DMS153 (cell line): ENCODE results near the gene KLF1.
"Not testable (repeated sequence)": the region's sequence is repeated elsewhere in the genome, so short reads cannot be mapped to it uniquely, and the experiment has no call there.

ENCODE experiments used
- DNase-seq: peaks from one replicate; lab custom pipeline; 2025; lab: John Stamatoyannopoulos, UW

KLF1 gene

GRCh38 chr19:12890787-12891552 is 4.0 kb upstream of the KLF1 start, which contains the start of gene GCDH:
Gene GCDH, plus strand, starts transcription at chr19:12891160. Its CDS starts 145 bp downstream, at chr19:12891305.
- DNase-seq = peak; percentile 99

- DNase-seq = not testable (repeated sequence)
Observed at GRCh38 chr19:12890299-12890786, 3.3 kb upstream of the KLF1 start.

DNA sequence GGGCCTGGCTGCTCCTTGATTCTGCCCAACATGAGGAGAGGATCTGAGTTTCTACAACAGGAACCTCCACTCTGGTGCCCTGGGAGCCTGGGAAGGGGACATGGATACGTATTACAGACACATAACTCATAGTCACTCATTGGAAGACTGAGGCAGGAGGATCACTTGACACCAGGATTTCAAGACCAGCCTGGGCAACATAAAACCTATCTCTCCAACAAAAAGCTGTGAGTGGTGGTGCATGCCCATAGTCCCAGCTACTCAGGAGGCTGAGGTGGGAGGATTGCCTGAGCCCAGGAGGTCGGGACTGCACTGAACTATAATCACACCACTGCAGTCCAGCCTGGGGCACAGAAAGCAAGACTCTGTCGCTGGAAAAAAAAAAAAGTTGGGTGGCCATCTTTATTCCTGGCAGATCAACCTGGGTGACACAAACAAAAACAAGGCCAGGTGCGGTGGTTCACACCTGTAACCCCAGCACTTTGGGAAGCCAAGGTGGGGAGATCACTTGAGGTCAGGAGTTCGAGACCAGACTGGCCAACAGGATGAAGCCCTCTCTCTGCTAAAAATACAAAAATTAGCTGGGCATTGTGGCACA is 1.1 kb upstream of the KLF1 start:
- no peak for DNase-seq

GRCh38 chr19:12886651-12886968 is 391 bp downstream of the KLF1 start:
- DNase-seq = no peak

GRCh38 chr19:12885749-12886650 is 1.0 kb downstream of the KLF1 start:
- no peak for DNase-seq

- peak; percentile 97 for DNase-seq
Observed at GRCh38 chr19:12884926-12885748, 1.9 kb downstream of the KLF1 start.

DNA sequence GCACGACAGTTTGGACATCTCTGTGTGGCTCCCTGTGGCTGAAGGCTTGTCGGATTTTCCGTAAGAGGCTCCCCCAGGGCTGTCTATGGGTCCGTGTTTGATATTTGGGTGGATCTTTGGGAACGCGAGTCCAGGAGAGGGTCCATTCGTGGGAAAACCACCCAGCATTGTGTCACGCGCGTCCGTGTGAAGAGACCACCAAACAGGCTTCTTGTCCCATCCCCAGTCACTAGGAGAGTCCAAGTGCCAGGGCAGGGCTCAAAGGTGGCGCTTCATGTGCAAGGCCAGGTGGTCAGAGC is 2.4 kb downstream of the KLF1 start:
- DNase-seq = no peak

DNA sequence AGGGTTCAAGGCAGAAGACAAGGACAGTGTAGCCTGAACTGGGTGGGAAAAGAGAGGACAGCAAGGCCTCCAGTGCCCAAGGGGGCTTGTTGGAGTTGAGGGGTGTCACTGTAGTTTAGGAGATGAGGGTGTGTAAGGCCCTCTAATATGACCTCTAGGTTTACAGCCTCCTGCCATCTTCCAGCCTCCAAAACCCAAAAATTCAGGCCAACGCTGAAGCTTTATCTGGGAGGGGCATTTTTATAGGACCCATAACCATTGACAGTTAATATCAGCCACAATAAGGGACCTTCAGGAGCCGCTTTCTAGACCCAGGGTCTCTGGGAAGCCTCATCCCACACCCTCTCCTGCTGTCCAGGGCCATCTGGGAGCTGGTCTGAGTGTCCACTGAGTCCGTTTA is 2.8 kb downstream of the KLF1 start:
- no peak for DNase-seq

- DNase-seq = no peak
Observed at GRCh38 chr19:12882589-12882988, 4.4 kb downstream of the KLF1 start.

GRCh38 chr19:12881172-12881808 is 5.7 kb downstream of the KLF1 start, which contains the start of gene DNASE2:
Gene DNASE2, minus strand, starts transcription at chr19:12881449. Its CDS starts 74 bp downstream, at chr19:12881375.
- DNase-seq = peak; percentile 94

- no peak for DNase-seq
Observed at GRCh38 chr19:12880551-12881171, 6.3 kb downstream of the KLF1 start.

GRCh38 chr19:12875086-12875485 is 11.9 kb downstream of the KLF1 start:
- no peak for DNase-seq

GRCh38 chr19:12873891-12874745 is 12.9 kb downstream of the KLF1 start:
- no peak for DNase-seq

DNA sequence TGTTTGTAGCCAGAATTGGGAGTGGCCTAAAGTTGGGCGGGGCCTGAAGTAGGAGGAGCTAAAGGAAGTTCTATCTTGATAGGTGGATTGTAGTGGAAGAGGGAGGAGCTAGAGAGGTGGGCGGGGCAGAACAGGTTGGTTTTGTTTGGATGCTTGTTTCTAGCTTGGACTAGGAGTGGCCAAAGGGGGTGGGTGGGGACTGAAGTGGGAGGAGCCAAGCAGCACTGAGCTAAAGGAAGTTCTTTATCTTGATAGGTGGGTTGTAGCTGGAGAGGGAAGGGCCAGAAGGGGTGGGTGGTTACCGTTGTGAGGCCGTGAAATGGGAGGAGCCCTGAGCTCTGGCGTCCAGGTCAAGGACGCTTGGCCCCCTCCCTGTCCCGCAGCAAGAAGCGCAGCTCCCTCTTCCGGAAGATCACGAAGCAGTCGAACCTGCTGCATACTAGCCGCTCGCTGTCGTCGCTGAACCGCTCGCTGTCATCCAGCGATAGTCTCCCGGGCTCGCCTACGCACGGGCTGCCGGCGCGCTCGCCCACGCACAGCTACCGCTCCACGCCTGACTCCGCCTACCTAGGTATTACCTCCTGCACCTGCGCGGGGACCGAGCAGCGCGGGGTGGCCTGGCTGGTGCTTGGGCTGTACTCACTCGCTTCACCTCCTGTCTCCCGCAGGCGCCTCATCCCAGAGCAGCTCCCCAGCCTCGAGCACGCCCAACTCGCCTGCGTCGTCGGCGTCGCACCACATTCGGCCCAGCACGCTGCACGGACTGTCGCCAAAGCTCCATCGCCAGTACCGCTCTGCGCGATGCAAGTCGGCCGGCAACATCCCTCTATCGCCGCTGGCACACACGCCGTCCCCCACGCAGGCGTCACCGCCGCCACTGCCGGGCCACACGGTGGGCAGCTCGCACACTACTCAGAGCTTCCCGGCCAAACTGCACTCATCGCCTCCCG is 13.8 kb downstream of the KLF1 start:
- no peak for DNase-seq

GRCh38 chr19:12872255-12872654 is 14.7 kb downstream of the KLF1 start:
- no peak for DNase-seq

DNA sequence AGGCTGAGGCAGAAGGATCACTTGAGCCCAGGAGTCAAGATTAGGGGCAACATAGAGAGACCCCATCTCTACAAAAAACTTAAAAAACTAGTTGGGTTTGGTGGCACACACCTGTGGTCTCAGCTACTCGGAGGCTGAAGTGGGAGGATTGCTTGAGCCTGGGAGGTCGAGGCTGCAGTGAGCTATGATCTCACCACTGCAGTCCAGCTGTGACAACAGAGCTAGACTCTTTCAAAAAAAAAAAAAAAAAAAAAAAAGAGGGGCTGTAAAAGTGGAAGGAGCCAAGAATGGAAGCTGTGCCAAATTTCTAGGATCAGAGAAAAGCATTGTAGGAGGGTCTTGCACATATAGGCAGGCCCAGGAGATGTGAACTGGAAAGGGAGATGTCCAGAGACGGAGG is 15.3 kb downstream of the KLF1 start:
- no peak for DNase-seq

DNA sequence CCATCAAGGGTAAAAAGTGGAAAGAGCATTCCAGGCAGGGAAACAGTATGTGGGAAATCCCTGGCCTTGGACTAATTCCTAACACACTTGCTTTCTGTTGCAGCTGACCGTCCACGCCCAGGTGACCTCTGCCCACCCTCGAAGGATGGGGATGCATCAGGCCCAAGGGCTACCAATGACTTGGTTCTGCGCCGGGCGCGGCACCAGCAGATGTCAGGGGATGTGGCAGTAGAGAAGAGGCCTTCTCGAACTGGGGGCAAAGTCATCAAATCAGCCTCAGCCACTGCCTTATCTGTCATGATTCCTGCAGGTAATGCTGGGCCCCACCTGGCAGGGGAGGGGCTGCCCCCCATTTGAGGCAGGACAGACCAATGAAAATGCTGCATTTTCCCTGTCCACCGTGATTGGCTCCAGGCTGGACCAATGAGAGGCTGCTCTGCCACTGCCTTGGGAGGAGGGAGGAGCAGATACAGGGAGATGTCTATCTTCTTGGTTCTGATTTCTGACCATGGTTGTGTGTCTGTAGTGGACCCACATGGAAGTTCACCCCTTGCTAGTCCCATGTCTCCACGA is 18.4 kb downstream of the KLF1 start:
- DNase-seq = no peak
